Fibroblast of lung (primary cell): ENCODE data around the gene UCHL3. TPM values are rescaled to one million over a fixed set of nuclear protein-coding genes. Genes with fewer than 3 reads are reported as not detected.

ENCODE experiments used
- DNase-seq, 2 donors: peaks; one replicate each; pipeline versions ENCODE4 v3.0.0 to v3.0.0-alpha.2; 2010; ENCODE audit warnings: low read depth in 2 of 2
- H2AFZ ChIP-seq: 2 replicates; pipeline ENCODE4 v1.5.1; 2012; ENCODE audit warnings: low read length, control low read depth, inconsistent platforms
- H3K27ac ChIP-seq: 2 replicates; pipeline ENCODE4 v1.5.1; 2011; ENCODE audit warnings: low read length, control low read depth; ENCODE audit not compliant: insufficient read depth
- H3K27me3 ChIP-seq: 2 replicates; pipeline ENCODE4 v1.5.1; 2011; ENCODE audit warnings: mild to moderate bottlenecking, low read length; ENCODE audit not compliant: control insufficient read depth, insufficient read depth
- H3K36me3 ChIP-seq: 2 replicates; pipeline ENCODE4 v1.5.1; 2011; ENCODE audit warnings: low read length; ENCODE audit not compliant: control insufficient read depth, insufficient read depth
- H3K4me1 ChIP-seq: 2 replicates; pipeline ENCODE4 v1.5.1; 2011; ENCODE audit warnings: low read length; ENCODE audit not compliant: control insufficient read depth, insufficient read depth; ENCODE audit errors: extremely low read depth
- H3K4me2 ChIP-seq: 2 replicates; pipeline ENCODE4 v1.5.1; 2011; ENCODE audit warnings: low read length, control low read depth; ENCODE audit not compliant: insufficient read depth; ENCODE audit errors: extremely low read depth
- H3K4me3 ChIP-seq, 4 experiments: fragments of 200-600 bp in 1 of 4; sonication (generic) in 1 of 4; replicated peaks in 1 of 4; 2 replicates each; pipeline ENCODE4 v1.5.1; 2011 to 2016; ENCODE audit warnings: low read length in 4 of 4, low read depth in 3 of 4, mild to moderate bottlenecking in 3 of 4, control low read depth in 2 of 4, inconsistent platforms in 1 of 4, mixed read lengths in 1 of 4; ENCODE audit not compliant: insufficient read depth in 1 of 4; ENCODE audit errors: control extremely low read depth in 1 of 4
- H3K79me2 ChIP-seq: 2 replicates; pipeline ENCODE4 v1.5.1; 2012; ENCODE audit warnings: mild to moderate bottlenecking, low read length, inconsistent platforms; ENCODE audit not compliant: control insufficient read depth, insufficient read depth
- H3K9ac ChIP-seq: 2 replicates; pipeline ENCODE4 v1.5.1; 2011; ENCODE audit warnings: mild to moderate bottlenecking, low read length, control low read depth; ENCODE audit not compliant: insufficient read depth
- H3K9me3 ChIP-seq: 2 replicates; pipeline ENCODE4 v1.5.1; 2012; ENCODE audit warnings: low read depth, low read length; ENCODE audit not compliant: control insufficient read depth, insufficient read depth
- H4K20me1 ChIP-seq: 2 replicates; pipeline ENCODE4 v1.5.1; 2011; ENCODE audit warnings: low read length; ENCODE audit not compliant: control insufficient read depth, insufficient read depth; ENCODE audit errors: extremely low read depth
- CTCF ChIP-seq, 2 donors: IDR thresholded peaks in 1 of 2; conservative IDR thresholded peaks in 1 of 2; 1 replicate in 1 of 2; 2 replicates in 1 of 2; pipeline ENCODE4 v1.5.1; 2011 to 2012; ENCODE audit warnings: low read length in 2 of 2, control low read depth in 1 of 2, inconsistent platforms in 1 of 2, low read depth in 1 of 2, mild to moderate bottlenecking in 1 of 2
- EZH2 ChIP-seq: IDR thresholded peaks from 2 replicates; pipeline ENCODE4 v1.5.1; 2012; ENCODE audit warnings: low read length, control low read depth, mild to moderate bottlenecking; ENCODE audit errors: missing control alignments
- polyA plus RNA-seq, 2 donors: library from polyadenylated mRNA; depleted of rRNA in 1 of 2; stranded (reverse) in 1 of 2; unstranded in 1 of 2; fragments of >200 nt; gene quantifications; 2 replicates each; pipeline ENCODE4 v1.2.1, GENCODE V29; 2011 to 2012; ENCODE audit warnings: missing spikeins in 1 of 2
- total RNA-seq: library from RNA; depleted of rRNA; stranded (reverse); fragments of >200 nt; gene quantifications from 2 replicates; pipeline ENCODE4 v1.2.1, GENCODE V29; 2014

Gene UCHL3
- total and polyA plus RNA-seq, 2 donors (not counting 1 experiment from before 2014, with no cell fraction given), result 30.9 to 81.9 TPM

GRCh38 chr13:75579529-75579928 lies 29.9 kb downstream of the UCHL3 start:
- H3K4me1 ChIP-seq, result no peaks in the 10 kb centered on the region
- DNase-seq, result no peak
- TF ChIP-seq CTCF (conservative IDR thresholded peaks at IDR 0.05 in 1 of 2, IDR thresholded peaks at IDR 0.05 in 1 of 2; ENCODE audit: low read depth in 1 of 2, low read length in 2 of 2) (no peak), EZH2 (no peak)

GRCh38 chr13:75581874-75582640 lies 32.5 kb downstream of the UCHL3 start:
- H2AFZ ChIP-seq, result no peak overlapping the region
- peak; percentile 5 to 57 for DNase-seq
- peaks cover 1% of the 10 kb centered on the region for H3K36me3 ChIP-seq
- H4K20me1 ChIP-seq, result no peaks in the 10 kb centered on the region
- no peak overlapping the region for H3K9ac ChIP-seq
- no peak overlapping the region for H3K4me2 ChIP-seq
- no peaks in the 10 kb centered on the region for H3K4me1 ChIP-seq
- no peaks in the 10 kb centered on the region for H3K79me2 ChIP-seq
- H3K27ac ChIP-seq, result no peak overlapping the region
- H3K9me3 ChIP-seq, result no peaks in the 10 kb centered on the region
- no peaks in the 10 kb centered on the region for H3K27me3 ChIP-seq
- TF ChIP-seq CTCF (conservative IDR thresholded peaks at IDR 0.05 in 1 of 2, IDR thresholded peaks at IDR 0.05 in 1 of 2; ENCODE audit: low read depth in 1 of 2, low read length in 2 of 2) (no peak), EZH2 (no peak)
- H3K4me3 ChIP-seq, result no peak overlapping the region

More at GRCh38 chr13:75579529-75579928, 29.9 kb downstream of the UCHL3 start:
- Histone ChIP-seq H4K20me1 (no peaks in the 10 kb centered on the region), H3K36me3 (peaks cover 1% of the 10 kb centered on the region), H3K9me3 (no peaks in the 10 kb centered on the region), H3K9ac (no peak overlapping the region), H3K27me3 (no peaks in the 10 kb centered on the region), H2AFZ (no peak overlapping the region), H3K4me3 (no peak overlapping the region), H3K27ac (no peak overlapping the region), H3K79me2 (no peaks in the 10 kb centered on the region), H3K4me2 (no peak overlapping the region)

GRCh38 chr13:75583091-75583490 lies 33.5 kb downstream of the UCHL3 start:
- H3K36me3 ChIP-seq, result peaks cover 1% of the 10 kb centered on the region

More at GRCh38 chr13:75583091-75583490, 33.5 kb downstream of the UCHL3 start:
- Histone ChIP-seq H3K4me2 (no peak overlapping the region), H3K27ac (no peak overlapping the region), H3K9ac (no peak overlapping the region), H3K9me3 (no peaks in the 10 kb centered on the region), H3K4me3 (no peak overlapping the region), H4K20me1 (no peaks in the 10 kb centered on the region), H3K4me1 (no peaks in the 10 kb centered on the region), H2AFZ (no peak overlapping the region), H3K27me3 (no peaks in the 10 kb centered on the region), H3K79me2 (no peaks in the 10 kb centered on the region)
- no peak for DNase-seq
- no peak for TF ChIP-seq CTCF (conservative IDR thresholded peaks at IDR 0.05 in 1 of 2, IDR thresholded peaks at IDR 0.05 in 1 of 2; ENCODE audit: low read depth in 1 of 2, low read length in 2 of 2)
- TF ChIP-seq EZH2, result no peak
